SK-N-MC (cell line): Measurements from ENCODE around the gene PRKN.

Experiments
- EZH2 ChIP-seq: fragments of 200-600 bp; sonication (generic); IDR thresholded peaks from one replicate; pipeline ENCODE4 v1.6.1; 2017; ENCODE audit warnings: antibody characterized with exemption
- FOXP2 ChIP-seq: optimal IDR thresholded peaks from 2 replicates; pipeline ENCODE3; 2011; ENCODE audit warnings: mild to moderate bottlenecking, moderate library complexity; ENCODE audit not compliant: insufficient read depth; ENCODE audit errors: extremely low read length, control extremely low read depth
- POLR2AphosphoS5 ChIP-seq: IDR thresholded peaks from 2 replicates; pipeline ENCODE4 v1.6.1; 2012; ENCODE audit warnings: mild to moderate bottlenecking, low read depth, low read length, borderline replicate concordance

DNA sequence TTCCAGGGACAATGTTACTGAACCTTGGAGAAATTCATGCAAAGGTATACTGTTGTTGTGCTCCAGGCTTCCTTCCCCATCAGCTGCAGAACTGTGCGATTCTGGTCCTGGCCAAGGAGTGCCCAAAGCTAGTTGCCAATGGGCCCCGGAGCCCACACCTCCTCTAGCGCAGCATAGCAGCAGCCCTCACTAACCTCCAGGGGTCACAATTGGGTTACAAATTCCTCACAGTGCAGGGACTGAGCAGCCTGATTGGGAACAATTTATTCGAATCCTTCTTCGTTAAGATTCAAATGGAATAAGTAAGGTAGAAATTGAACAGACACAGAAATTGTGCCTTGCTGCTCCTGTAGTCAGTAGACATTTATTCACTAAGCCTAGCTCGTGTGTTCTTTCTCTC lies 284.9 kb downstream of the PRKN start:
- TF ChIP-seq POLR2AphosphoS5 (no peak), EZH2 (no peak), FOXP2 (no peak)
